Stimulated activated CD4-positive, alpha-beta T cell treated with anti-CD3 and anti-CD28 coated beads, Interleukin-2, amount 100 ng/mL, for 4 hours (primary cell): ENCODE results near the gene TRIM26.
"Not testable (repeated sequence)": the region's sequence is repeated elsewhere in the genome, so short reads cannot be mapped to it uniquely, and the experiment has no call there.

Experiments used
- DNase-seq: peaks from one replicate; pipeline ENCODE4 v3.0.0-alpha.2; 2020; ENCODE audit warnings: low read depth

Gene TRIM26

GRCh38 chr6:30212865-30213666 lies at the start of gene TRIM26:
Gene TRIM26 (minus strand): TSS chr6:30213406. CDS start chr6:30199103, 14,303 bp downstream.
- peak; percentile 95 for DNase-seq

GRCh38 chr6:30260036-30260504 lies 46.9 kb upstream of the TRIM26 start:
- DNase-seq, result peak; percentile 47

- peak; percentile 59 for DNase-seq
These were observed 46.2 kb upstream of the TRIM26 start for GRCh38 chr6:30259140-30260035.

GRCh38 chr6:30258204-30258603 lies 45.0 kb upstream of the TRIM26 start:
- no peak for DNase-seq

- not testable (repeated sequence) for DNase-seq
These were observed 39.2 kb upstream of the TRIM26 start for GRCh38 chr6:30252417-30252816.

- DNase-seq, result no peak
These were observed 31.4 kb upstream of the TRIM26 start for GRCh38 chr6:30244560-30244959.

GRCh38 chr6:30238178-30238795 lies 25.1 kb upstream of the TRIM26 start:
- DNase-seq, result peak; percentile 28

GRCh38 chr6:30234356-30234755 lies 21.1 kb upstream of the TRIM26 start:
- DNase-seq, result no peak

GRCh38 chr6:30231067-30231466 lies 17.9 kb upstream of the TRIM26 start:
- no peak for DNase-seq

GRCh38 chr6:30227763-30228487 lies 14.7 kb upstream of the TRIM26 start:
- no peak for DNase-seq

- DNase-seq, result no peak
These were observed 14.1 kb upstream of the TRIM26 start for GRCh38 chr6:30227242-30227722.

GRCh38 chr6:30223339-30223738 lies 10.1 kb upstream of the TRIM26 start:
- no peak for DNase-seq

GRCh38 chr6:30221956-30222355 lies 8.8 kb upstream of the TRIM26 start:
- DNase-seq, result not testable (repeated sequence)

- not testable (repeated sequence) for DNase-seq
These were observed 8.2 kb upstream of the TRIM26 start for GRCh38 chr6:30221395-30221794.

GRCh38 chr6:30219244-30219643 lies 6.0 kb upstream of the TRIM26 start:
- DNase-seq, result no peak

- no peak for DNase-seq
These were observed 2.9 kb upstream of the TRIM26 start for GRCh38 chr6:30216096-30216495.

- DNase-seq, result no peak
These were observed 1.4 kb upstream of the TRIM26 start for GRCh38 chr6:30214657-30214982.

GRCh38 chr6:30213957-30214656 lies 901 bp upstream of the TRIM26 start:
- DNase-seq, result peak; percentile 61

- DNase-seq, result no peak
These were observed 406 bp upstream of the TRIM26 start for GRCh38 chr6:30213667-30213956.

GRCh38 chr6:30211899-30212298 lies 1.3 kb downstream of the TRIM26 start:
- DNase-seq, result no peak

GRCh38 chr6:30211306-30211705 lies 1.9 kb downstream of the TRIM26 start:
- DNase-seq, result no peak
